IMR-90 (cell line): ENCODE results near the gene GNL1.

Experiments
- BHLHE40 ChIP-seq: fragments of 150-350 bp; IDR thresholded peaks from 2 replicates; pipeline ENCODE4 v1.6.1; 2016; ENCODE audit warnings: mild to moderate bottlenecking, low read depth, low read length
- CHD1 ChIP-seq: IDR thresholded peaks from 2 replicates; pipeline ENCODE4 v1.6.1; 2012; ENCODE audit warnings: low read depth, low read length, improper control_type of control experiment
- CTCF ChIP-seq: conservative IDR thresholded peaks from 2 replicates; pipeline ENCODE4 v1.5.1; 2012; ENCODE audit warnings: mild to moderate bottlenecking, low read depth, low read length, improper control_type of control experiment
- ELK1 ChIP-seq: fragments of 150-350 bp; IDR thresholded peaks from 2 replicates; pipeline ENCODE4 v1.6.1; 2016; ENCODE audit warnings: low read depth, mild to moderate bottlenecking, low read length, moderate library complexity, borderline replicate concordance
- FOS ChIP-seq: fragments of 150-350 bp; IDR thresholded peaks from 2 replicates; pipeline ENCODE4 v1.6.1; 2016; ENCODE audit warnings: low read depth, low read length
- MAFK ChIP-seq: IDR thresholded peaks from 2 replicates; pipeline ENCODE4 v1.6.1; 2012; ENCODE audit warnings: low read depth, low read length, improper control_type of control experiment
- MAZ ChIP-seq: IDR thresholded peaks from 2 replicates; pipeline ENCODE4 v1.6.1; 2012; ENCODE audit warnings: low read depth, mild to moderate bottlenecking, low read length, improper control_type of control experiment, moderate library complexity, borderline replicate concordance
- POLR2A ChIP-seq: IDR thresholded peaks from 2 replicates; pipeline ENCODE4 v1.6.1; 2012; ENCODE audit warnings: mild to moderate bottlenecking, low read depth, low read length
- RAD21 ChIP-seq: IDR thresholded peaks from 2 replicates; pipeline ENCODE4 v1.6.1; 2012; ENCODE audit warnings: low read length, improper control_type of control experiment
- RFX5 ChIP-seq: IDR thresholded peaks from 2 replicates; pipeline ENCODE4 v1.8.0; 2012; ENCODE audit warnings: low read depth, mild to moderate bottlenecking, low read length, moderate library complexity
- SMC3 ChIP-seq: fragments of 150-350 bp; IDR thresholded peaks from 2 replicates; pipeline ENCODE4 v1.6.1; 2016; ENCODE audit warnings: low read depth, mild to moderate bottlenecking, antibody characterized with exemption, low read length, moderate library complexity
- USF2 ChIP-seq: fragments of 150-350 bp; IDR thresholded peaks from 2 replicates; pipeline ENCODE4 v1.6.1; 2017; ENCODE audit warnings: mild to moderate bottlenecking, antibody characterized with exemption, low read length, low read depth

GRCh38 chr6:30513451-30513850, 42.8 kb downstream of the GNL1 start:
- TF ChIP-seq CTCF: no peak
- no peak for TF ChIP-seq USF2
- TF ChIP-seq RFX5: no peak
- TF ChIP-seq BHLHE40: no peak
- TF ChIP-seq ELK1: no peak
- no peak for TF ChIP-seq POLR2A
- no peak for TF ChIP-seq RAD21
- no peak for TF ChIP-seq FOS
- TF ChIP-seq SMC3: no peak
- TF ChIP-seq CHD1: no peak
- no peak for TF ChIP-seq MAFK
- TF ChIP-seq MAZ: no peak
